ENCODE results near the gene MXI1.
"Not testable (repeated sequence)": the region's sequence is repeated elsewhere in the genome, so short reads cannot be mapped to it uniquely, and the experiment has no call there.

The MXI1 gene

GRCh38 chr10:110184398-110184797, 23.0 kb upstream of the MXI1 start:
- DNase-seq, result no peak

- DNase-seq, result not testable (repeated sequence)
Observed at GRCh38 chr10:110185646-110186182, 21.7 kb upstream of the MXI1 start.

- DNase-seq, result no peak
Observed at GRCh38 chr10:110190170-110190569, 17.2 kb upstream of the MXI1 start.

GRCh38 chr10:110192552-110192951, 14.9 kb upstream of the MXI1 start:
- DNase-seq, result no peak

GRCh38 chr10:110200503-110200902, 6.9 kb upstream of the MXI1 start:
- DNase-seq, result no peak

- DNase-seq, result not testable (repeated sequence)
Observed at GRCh38 chr10:110201046-110201445, 6.4 kb upstream of the MXI1 start.

GRCh38 chr10:110203500-110204455, 3.6 kb upstream of the MXI1 start:
- DNase-seq, result no peak

- no peak for DNase-seq
Observed at GRCh38 chr10:110205051-110205675, 2.2 kb upstream of the MXI1 start.

GRCh38 chr10:110207805-110208613, 604 bp downstream of the MXI1 start:
- peak; percentile 43 for DNase-seq

GRCh38 chr10:110208614-110209453, 1.4 kb downstream of the MXI1 start:
- peak; percentile 59 for DNase-seq

- peak; percentile 86 for DNase-seq
Observed at GRCh38 chr10:110209454-110209925, 2.1 kb downstream of the MXI1 start.

GRCh38 chr10:110209926-110210673, 2.7 kb downstream of the MXI1 start:
- peak; percentile 59 for DNase-seq

GRCh38 chr10:110210674-110211464, 3.5 kb downstream of the MXI1 start:
- peak; percentile 98 for DNase-seq

- no peak for DNase-seq
Observed at GRCh38 chr10:110211465-110211843, 4.0 kb downstream of the MXI1 start.

GRCh38 chr10:110212119-110213006, 5.0 kb downstream of the MXI1 start:
- DNase-seq, result no peak

- DNase-seq, result no peak
Observed at GRCh38 chr10:110214371-110214826, 7.0 kb downstream of the MXI1 start.

GRCh38 chr10:110215286-110216170, 8.1 kb downstream of the MXI1 start:
- DNase-seq, result no peak

GRCh38 chr10:110216240-110216639, 8.8 kb downstream of the MXI1 start:
- DNase-seq, result no peak
